HG03520 (cell line): ENCODE data around the gene ZNF77.
"Not testable (repeated sequence)": the region's sequence is repeated elsewhere in the genome, so short reads cannot be mapped to it uniquely, and the experiment has no call there.

Experiments
- ATAC-seq: cut with Tn5 transposase; IDR thresholded peaks from one replicate; pipeline ENCODE4 v1.9.1; 2021; ENCODE audit warnings: mild to moderate bottlenecking, moderate library complexity; ENCODE audit not compliant: unreplicated experiment

ZNF77 gene

GRCh38 chr19:2922987-2923386 lies 21.8 kb downstream of the ZNF77 start:
- no peak for ATAC-seq

DNA sequence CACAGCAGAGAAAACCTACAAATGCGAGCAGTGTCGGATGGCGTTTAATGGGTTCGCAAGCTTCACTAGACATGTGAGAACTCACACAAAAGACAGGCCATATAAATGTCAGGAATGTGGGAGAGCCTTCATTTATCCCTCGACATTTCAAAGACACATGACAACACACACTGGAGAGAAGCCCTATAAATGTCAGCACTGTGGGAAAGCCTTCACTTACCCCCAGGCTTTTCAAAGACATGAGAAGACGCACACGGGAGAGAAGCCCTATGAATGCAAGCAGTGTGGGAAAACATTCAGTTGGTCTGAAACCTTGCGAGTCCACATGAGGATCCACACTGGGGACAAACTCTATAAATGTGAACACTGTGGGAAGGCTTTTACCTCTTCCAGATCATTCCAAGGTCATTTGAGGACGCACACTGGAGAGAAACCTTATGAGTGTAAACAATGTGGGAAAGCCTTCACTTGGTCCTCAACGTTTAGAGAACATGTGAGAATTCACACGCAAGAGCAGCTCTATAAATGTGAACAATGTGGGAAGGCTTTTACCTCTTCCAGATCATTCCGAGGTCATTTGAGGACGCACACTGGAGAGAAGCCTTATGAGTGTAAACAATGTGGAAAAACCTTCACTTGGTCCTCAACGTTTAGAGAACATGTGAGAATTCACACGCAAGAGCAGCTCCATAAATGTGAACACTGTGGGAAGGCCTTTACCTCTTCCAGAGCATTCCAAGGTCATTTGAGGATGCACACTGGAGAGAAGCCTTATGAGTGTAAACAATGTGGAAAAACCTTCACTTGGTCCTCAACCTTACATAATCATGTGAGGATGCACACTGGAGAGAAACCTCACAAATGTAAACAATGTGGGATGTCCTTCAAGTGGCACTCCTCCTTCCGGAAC lies 27.2 kb downstream of the ZNF77 start:
- no peak for ATAC-seq

DNA sequence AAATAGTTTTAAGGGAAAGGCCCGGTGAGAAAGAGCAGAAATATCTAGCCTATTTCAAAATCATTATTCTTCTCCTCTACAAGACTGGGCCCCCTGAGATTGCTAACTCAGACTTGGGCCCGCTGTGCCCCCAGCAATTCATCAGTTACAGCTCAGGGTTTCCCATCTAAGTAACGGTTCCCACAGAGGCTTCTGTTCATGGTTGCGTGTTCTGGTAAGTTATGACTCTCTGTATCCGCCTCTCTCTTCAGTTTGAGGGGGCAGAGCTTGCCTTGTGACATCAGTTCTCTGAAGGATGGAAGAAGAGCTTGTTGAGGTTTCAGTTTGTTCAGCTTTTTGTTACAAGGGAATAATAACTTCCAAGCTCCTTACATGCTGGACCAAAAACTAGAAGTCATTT lies 32.5 kb downstream of the ZNF77 start:
- no peak for ATAC-seq

GRCh38 chr19:2906631-2907195 lies 38.1 kb downstream of the ZNF77 start:
- no peak for ATAC-seq

DNA sequence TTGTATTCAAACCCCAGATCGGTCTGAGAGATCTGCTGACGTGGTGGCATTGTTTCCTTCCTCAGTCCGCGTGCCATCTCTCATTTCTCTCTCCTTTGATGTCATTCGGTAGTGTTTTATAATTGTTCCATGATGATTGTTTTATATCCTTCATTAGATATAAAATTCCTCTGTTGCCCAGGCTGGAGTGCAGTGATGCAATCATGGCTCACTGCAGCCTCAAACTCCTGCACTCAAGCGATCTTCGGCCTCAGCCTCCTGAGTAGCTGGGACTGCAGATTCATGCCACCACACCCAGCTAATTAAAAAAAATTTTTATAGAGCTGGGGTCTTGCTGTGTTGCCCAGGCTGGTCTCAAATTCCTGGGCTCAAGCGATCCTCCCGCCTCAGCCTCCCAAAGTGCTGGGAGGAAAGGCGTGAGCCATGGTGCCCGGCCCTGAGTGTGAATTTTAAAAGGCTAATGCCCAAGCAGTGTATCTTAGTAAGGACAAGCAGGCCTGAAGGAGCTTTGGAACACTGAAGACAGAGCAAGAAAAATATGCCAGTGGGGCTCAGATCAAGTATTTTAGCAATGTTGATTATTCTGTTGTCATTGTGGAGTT lies 38.8 kb downstream of the ZNF77 start:
- ATAC-seq = no peak

- ATAC-seq = not testable (repeated sequence)
These were observed 41.4 kb downstream of the ZNF77 start for GRCh38 chr19:2903326-2903725.

- ATAC-seq = no peak
These were observed 42.1 kb downstream of the ZNF77 start for GRCh38 chr19:2902590-2903218.

GRCh38 chr19:2900296-2901252 lies 44.2 kb downstream of the ZNF77 start, which contains the start of gene ZNF57:
Gene ZNF57 (plus strand): TSS chr19:2900928. CDS start chr19:2901046, 118 bp downstream.
- ATAC-seq = peak; percentile 86

- no peak for ATAC-seq
These were observed 48.1 kb downstream of the ZNF77 start for GRCh38 chr19:2896694-2897093.

GRCh38 chr19:2890531-2890930 lies 54.2 kb downstream of the ZNF77 start:
- ATAC-seq = not testable (repeated sequence)

DNA sequence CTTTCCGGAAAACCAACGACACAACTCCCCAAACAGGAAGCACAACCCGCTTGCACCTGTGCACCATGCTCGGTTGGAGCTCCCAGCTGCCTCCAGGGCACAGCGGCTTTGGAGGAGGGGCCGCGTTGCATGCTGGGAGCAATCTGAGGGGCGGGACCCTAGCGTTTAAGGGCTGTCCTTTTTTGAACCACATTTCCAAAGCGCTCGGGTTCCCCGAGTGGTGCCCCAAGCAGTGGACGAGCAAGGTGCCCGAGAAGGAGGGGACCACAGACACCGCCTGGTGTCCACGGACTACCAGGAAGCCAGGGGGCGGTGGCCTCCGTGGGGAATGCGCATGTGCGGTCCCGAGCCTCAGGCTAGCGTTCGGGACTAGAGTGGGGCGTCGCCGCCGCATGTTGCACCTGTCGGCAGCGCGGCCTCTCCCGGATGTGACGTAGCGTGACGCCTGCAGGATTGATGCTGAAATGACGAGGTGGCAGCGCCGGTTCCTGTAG lies 56.0 kb downstream of the ZNF77 start:
- no peak for ATAC-seq

DNA sequence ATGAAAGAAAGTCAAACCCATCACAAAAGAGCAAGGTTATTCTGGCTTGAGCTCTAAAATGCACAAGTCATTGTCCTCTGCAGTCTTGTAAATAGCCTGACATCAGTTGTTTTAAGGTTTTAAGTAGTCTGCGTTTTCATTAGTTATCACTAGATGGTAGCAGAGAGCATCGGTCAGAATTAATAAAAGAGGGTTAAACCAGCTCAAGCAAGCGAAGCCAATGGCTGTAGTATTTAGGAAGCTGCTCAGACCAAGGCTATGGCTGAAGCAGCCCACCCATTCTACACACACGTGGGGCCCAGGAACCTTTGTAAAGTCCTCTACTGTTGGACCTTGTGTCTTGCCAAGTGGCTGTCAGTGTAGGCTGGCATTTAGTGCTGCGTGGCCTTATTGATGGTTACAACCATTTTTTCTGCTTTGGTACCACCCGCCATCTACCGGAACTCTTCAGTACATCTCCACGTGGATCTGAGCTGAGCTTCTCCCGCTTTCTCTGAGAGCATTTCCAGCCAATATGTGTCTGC lies 57.3 kb downstream of the ZNF77 start:
- no peak for ATAC-seq

- no peak for ATAC-seq
These were observed 59.0 kb downstream of the ZNF77 start for GRCh38 chr19:2885736-2886135.

DNA sequence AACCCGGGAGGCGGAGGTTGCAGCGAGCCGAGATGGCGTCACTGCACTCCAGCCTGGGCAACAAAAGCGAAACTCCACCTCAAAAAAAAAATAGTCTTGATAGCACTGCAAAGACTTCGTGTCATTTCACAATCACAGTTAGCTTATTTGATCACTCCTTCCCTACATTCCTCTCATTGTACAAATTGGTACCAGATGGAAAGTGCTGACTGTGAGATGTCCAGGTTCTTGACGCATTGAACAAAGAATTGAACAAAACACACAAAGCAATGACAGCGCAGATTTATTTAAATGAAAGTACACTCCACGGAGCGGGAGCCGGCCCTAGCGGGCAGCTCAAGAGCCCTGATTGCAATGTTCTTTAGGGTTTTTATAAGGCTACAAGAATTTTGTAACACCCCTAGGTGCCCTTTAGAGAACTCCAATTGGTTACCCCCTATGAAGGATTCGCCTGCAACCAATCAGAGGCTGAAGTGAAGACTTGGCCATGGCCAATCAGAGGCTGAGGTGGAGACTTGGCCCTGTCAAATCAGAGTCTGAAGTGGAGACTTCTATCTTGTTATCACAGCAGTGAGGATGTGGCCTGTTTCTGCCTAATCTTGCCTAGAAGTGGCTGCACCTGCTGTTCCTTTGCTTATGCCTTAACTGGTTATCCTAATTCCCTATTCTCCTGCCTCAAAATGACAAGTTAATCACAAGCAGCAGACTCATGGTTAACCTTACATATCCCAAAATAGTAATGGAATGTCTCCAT lies 60.9 kb downstream of the ZNF77 start:
- ATAC-seq = no peak
